K562 (cell line): ENCODE data around the gene NUP205. TPM values are rescaled to one million over a fixed set of nuclear protein-coding genes. Genes with fewer than 3 reads are reported as not detected.

Experiments
- ARID1B ChIP-seq: fragments of 450-650 bp; IDR thresholded peaks from 2 replicates; pipeline ENCODE4 v1.6.1; 2016; ENCODE audit warnings: antibody characterized with exemption, mild to moderate bottlenecking, inconsistent platforms
- C11orf30 ChIP-seq: fragments of 450-650 bp; IDR thresholded peaks from 2 replicates; pipeline ENCODE4 v1.6.1; 2016; ENCODE audit warnings: low read depth, mild to moderate bottlenecking
- CTCF ChIP-seq, 3 experiments: IDR thresholded peaks in 2 of 3; conservative IDR thresholded peaks in 1 of 3; 2 replicates each; pipeline ENCODE4 v1.5.1; 2011 to 2012; ENCODE audit warnings: low read length in 3 of 3, mild to moderate bottlenecking in 3 of 3, control low read depth in 2 of 3, improper control_type of control experiment in 1 of 3, inconsistent platforms in 1 of 3, low read depth in 1 of 3, mixed read lengths in 1 of 3, moderate library complexity in 1 of 3; ENCODE audit not compliant: insufficient read depth in 2 of 3
- MAFF ChIP-seq: IDR thresholded peaks from 2 replicates; pipeline ENCODE4 v1.6.1; 2012; ENCODE audit warnings: low read length, improper control_type of control experiment
- MAFG ChIP-seq: fragments of 450-650 bp; conservative IDR thresholded peaks from 2 replicates; pipeline ENCODE4 v1.6.1; 2016; ENCODE audit warnings: missing genetic modification characterization, missing compliant biosample characterization
- NR2C2 ChIP-seq, 2 experiments: fragments of 200-800 bp in 1 of 2; sonication (Bioruptor generic) in 1 of 2; sonication (generic) in 1 of 2; formaldehyde crosslinking in 1 of 2; IDR thresholded peaks; 2 replicates each; pipeline versions ENCODE4 v1.6.1 to v1.8.0; 2016 to 2022; ENCODE audit warnings: mild to moderate bottlenecking in 1 of 2, missing compliant biosample characterization in 1 of 2, missing genetic modification characterization in 1 of 2, missing genetic modification reagents in 1 of 2
- PBX2 ChIP-seq, 2 experiments: IDR thresholded peaks in 1 of 2; conservative IDR thresholded peaks in 1 of 2; 2 replicates each; pipeline ENCODE4 v1.6.1; 2016; ENCODE audit warnings: low read depth in 2 of 2, mild to moderate bottlenecking in 1 of 2, missing compliant biosample characterization in 1 of 2, missing genetic modification characterization in 1 of 2, moderate library complexity in 1 of 2
- RCOR1 ChIP-seq, 2 experiments: IDR thresholded peaks; 2 replicates each; pipeline ENCODE4 v1.6.1; 2012; ENCODE audit warnings: low read depth in 2 of 2, low read length in 2 of 2, borderline replicate concordance in 1 of 2, improper control_type of control experiment in 1 of 2
- SETDB1 ChIP-seq: IDR thresholded peaks from one replicate; pipeline ENCODE4 v1.6.1; 2012; ENCODE audit warnings: low read length, control low read depth, inconsistent platforms
- polyA plus RNA-seq, 8 experiments: library from polyadenylated mRNA; depleted of rRNA in 4 of 8; stranded (reverse) in 5 of 8; unstranded in 3 of 8; fragments of >200 nt; fragmentation: Nextera tagmentation in 2 of 8; fragmentation: Illumina TruSeq in 1 of 8; extraction: Ambion mirVana in 2 of 8; extraction: Trizol in 1 of 8; gene quantifications; 2 replicates each; pipeline versions ENCODE4 v1.2.1 to v1.2.3, GENCODE V29; 2011 to 2014; ENCODE audit warnings: inconsistent platforms in 1 of 8, missing spikeins in 1 of 8
- total RNA-seq, 7 experiments: library from RNA; depleted of rRNA in 6 of 7; stranded (reverse); fragments of >200 nt in 6 of 7; fragmentation: Illumina TruSeq in 2 of 7; extraction: Trizol in 2 of 7; gene quantifications; 2 replicates each; pipeline versions ENCODE4 v1.2.1 to v1.2.3, GENCODE V29; 2011 to 2021; ENCODE audit warnings: low replicate concordance in 1 of 7
- TF ChIP-seq, protein P1 (sequence below), 2 experiments: fragments of 450-650 bp; IDR thresholded peaks; 2 replicates each; pipeline ENCODE4 v1.6.1; 2016; ENCODE audit warnings: mild to moderate bottlenecking in 2 of 2, borderline replicate concordance in 1 of 2, low read depth in 1 of 2, moderate library complexity in 1 of 2

Gene NUP205
- total and polyA plus RNA-seq, 9 of the 15 experiments (the other 6 are each of a cell fraction or from before 2014, with no cell fraction given) = 101 to 282 (median 193) TPM

- TF ChIP-seq C11orf30 (peak; percentile 88), PBX2 (CRISPR knock-in tag; IDR thresholded peaks at IDR 0.05; ENCODE audit: low read depth) (no peak), PBX2 (tag; conservative IDR thresholded peaks at IDR 0.05; ENCODE audit: low read depth) (peak; percentile 46; the same call in 1 of the 2 replicates), NR2C2 (CRISPR knock-in tag; IDR thresholded peaks at IDR 0.05) (no peak), NR2C2 (tag; IDR thresholded peaks at IDR 0.05) (peak; percentile 29; the same call in 1 of the 2 replicates), RCOR1 (IDR thresholded peaks at IDR 0.05; ENCODE audit: borderline replicate concordance in 1 of 2, low read depth in 2 of 2, low read length in 2 of 2) (peak in 1 of 2 experiments; percentile 25; a peak in 1 of 4 replicates), CTCF (IDR thresholded peaks at IDR 0.05 in 2 of 3, conservative IDR thresholded peaks at IDR 0.05 in 1 of 3; ENCODE audit: insufficient read depth in 2 of 3, low read depth in 1 of 3, low read length in 3 of 3) (peak; percentile 79 to 95 (median 84)), MAFG (tag) (peak; percentile 93), MAFF (peak; percentile 84), SETDB1 (no peak), ARID1B (0 out of 2 replicates have a peak, but pooled peaks have one; percentile 30)
- TF ChIP-seq, protein P1, sequence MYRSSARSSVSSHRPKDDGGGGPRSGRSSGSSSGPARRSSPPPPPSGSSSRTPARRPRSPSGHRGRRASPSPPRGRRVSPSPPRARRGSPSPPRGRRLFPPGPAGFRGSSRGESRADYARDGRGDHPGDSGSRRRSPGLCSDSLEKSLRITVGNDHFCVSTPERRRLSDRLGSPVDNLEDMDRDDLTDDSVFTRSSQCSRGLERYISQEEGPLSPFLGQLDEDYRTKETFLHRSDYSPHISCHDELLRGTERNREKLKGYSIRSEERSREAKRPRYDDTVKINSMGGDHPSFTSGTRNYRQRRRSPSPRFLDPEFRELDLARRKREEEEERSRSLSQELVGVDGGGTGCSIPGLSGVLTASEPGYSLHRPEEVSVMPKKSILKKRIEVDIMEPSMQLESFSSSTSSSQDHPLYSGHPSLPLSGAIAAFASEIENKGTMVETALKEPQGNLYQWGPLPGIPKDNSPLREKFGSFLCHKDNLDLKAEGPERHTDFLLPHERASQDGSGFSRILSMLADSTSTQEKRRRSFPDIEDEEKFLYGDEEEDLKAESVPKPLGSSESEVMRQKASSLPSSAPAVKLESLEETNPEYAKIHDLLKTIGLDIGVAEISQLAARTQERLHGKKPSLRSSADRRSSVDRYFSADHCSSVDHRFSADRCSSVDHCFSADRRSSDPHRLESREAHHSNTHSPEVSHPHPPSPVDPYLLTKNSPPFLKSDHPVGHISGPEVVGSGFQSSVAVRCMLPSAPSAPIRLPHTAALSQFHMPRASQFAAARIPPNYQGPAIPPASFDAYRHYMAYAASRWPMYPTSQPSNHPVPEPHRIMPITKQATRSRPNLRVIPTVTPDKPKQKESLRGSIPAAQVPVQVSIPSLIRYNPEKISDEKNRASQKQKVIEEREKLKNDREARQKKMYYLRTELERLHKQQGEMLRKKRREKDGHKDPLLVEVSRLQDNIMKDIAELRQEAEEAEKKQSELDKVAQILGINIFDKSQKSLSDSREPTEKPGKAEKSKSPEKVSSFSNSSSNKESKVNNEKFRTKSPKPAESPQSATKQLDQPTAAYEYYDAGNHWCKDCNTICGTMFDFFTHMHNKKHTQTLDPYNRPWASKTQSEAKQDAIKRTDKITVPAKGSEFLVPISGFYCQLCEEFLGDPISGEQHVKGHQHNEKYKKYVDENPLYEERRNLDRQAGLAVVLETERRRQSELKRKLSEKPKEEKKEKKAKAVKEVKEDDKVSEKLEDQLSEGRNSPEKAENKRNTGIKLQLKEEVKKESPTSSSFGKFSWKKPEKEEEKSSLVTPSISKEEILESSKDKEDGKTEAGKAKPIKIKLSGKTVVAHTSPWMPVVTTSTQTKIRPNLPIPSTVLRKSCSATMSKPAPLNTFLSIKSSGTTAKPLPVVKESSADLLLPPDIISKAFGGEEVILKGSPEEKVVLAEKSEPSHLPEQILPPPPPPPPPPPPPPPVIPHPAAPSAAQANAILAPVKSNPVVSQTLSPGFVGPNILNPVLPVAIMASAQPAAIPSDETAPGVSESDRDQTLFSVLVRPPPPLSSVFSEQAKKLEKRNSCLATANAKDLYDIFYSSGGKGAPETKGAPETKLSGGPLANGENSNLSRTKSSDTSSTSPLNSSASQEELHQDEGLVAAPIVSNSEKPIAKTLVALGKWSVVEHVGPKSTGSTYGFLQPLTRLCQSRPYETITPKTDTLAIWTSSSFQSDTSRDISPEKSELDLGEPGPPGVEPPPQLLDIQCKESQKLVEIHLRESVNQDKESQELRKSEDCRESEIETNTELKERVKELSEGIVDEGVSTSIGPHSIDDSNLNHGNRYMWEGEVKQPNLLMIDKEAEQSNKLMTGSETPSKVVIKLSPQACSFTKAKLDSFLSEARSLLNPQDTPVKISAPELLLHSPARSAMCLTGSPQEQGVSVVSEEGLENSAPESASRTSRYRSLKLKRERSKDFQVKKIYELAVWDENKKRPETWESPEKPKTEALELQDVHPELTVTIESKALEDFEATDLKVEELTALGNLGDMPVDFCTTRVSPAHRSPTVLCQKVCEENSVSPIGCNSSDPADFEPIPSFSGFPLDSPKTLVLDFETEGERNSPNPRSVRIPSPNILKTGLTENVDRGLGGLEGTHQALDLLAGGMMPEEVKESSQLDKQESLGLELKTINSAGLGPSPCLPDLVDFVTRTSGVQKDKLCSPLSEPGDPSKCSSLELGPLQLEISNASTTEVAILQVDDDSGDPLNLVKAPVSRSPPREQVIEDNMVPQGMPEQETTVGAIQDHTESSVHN (IDR thresholded peaks at IDR 0.05; ENCODE audit: borderline replicate concordance in 1 of 2, low read depth in 1 of 2) = no peak
Measured at GRCh38 chr7:135512135-135512887, 45.4 kb upstream of the NUP205 start (continued).
